Non-pigmented ciliary epithelial cell (primary cell): ENCODE results near the gene CHIT1.

ENCODE experiments used
- DNase-seq: peaks from one replicate; pipeline ENCODE4 v3.0.0-alpha.2; 2010; ENCODE audit warnings: low read depth

CHIT1 gene

GRCh38 chr1:203175237-203175826, 54.1 kb downstream of the CHIT1 start, which contains the start of gene MYBPH:
Gene MYBPH (minus strand): TSS chr1:203175826. CDS start chr1:203175755, 71 bp downstream.
- DNase-seq, result no peak

- no peak for DNase-seq
Measured at GRCh38 chr1:203174324-203174985, 55.0 kb downstream of the CHIT1 start.

GRCh38 chr1:203173566-203173965, 55.9 kb downstream of the CHIT1 start:
- DNase-seq, result no peak

- DNase-seq, result no peak
Measured at GRCh38 chr1:203173011-203173555, 56.4 kb downstream of the CHIT1 start.

GRCh38 chr1:203172184-203173010, 57.1 kb downstream of the CHIT1 start:
- no peak for DNase-seq

GRCh38 chr1:203171341-203172183, 57.9 kb downstream of the CHIT1 start:
- no peak for DNase-seq

GRCh38 chr1:203170625-203171330, 58.7 kb downstream of the CHIT1 start:
- DNase-seq, result no peak

GRCh38 chr1:203169770-203170520, 59.5 kb downstream of the CHIT1 start:
- no peak for DNase-seq

- DNase-seq, result no peak
Measured at GRCh38 chr1:203168991-203169390, 60.5 kb downstream of the CHIT1 start.

GRCh38 chr1:203168256-203168786, 61.2 kb downstream of the CHIT1 start:
- no peak for DNase-seq

GRCh38 chr1:203167913-203168200, 61.6 kb downstream of the CHIT1 start:
- no peak for DNase-seq

GRCh38 chr1:203167026-203167912, 62.2 kb downstream of the CHIT1 start:
- DNase-seq, result no peak

GRCh38 chr1:203166192-203166940, 63.1 kb downstream of the CHIT1 start:
- no peak for DNase-seq
